Keratinocyte (primary cell): ENCODE measurements around the gene PRKAR2B.

Source experiments
- CTCF ChIP-seq, 3 experiments: IDR thresholded peaks in 1 of 3; conservative IDR thresholded peaks in 1 of 3; optimal IDR thresholded peaks in 1 of 3; 2 replicates in 2 of 3; 3 replicates in 1 of 3; pipeline versions ENCODE3 to v1.5.1; 2011; ENCODE audit warnings: low read length in 3 of 3, mild to moderate bottlenecking in 3 of 3, moderate library complexity in 2 of 3, control low read depth in 1 of 3, inconsistent platforms in 1 of 3; ENCODE audit not compliant: insufficient read depth in 2 of 3; ENCODE audit errors: extremely low read depth in 1 of 3
- EZH2 ChIP-seq: IDR thresholded peaks from one replicate; pipeline ENCODE4 v1.6.1; 2012; ENCODE audit warnings: inconsistent platforms, mild to moderate bottlenecking, low read length, moderate library complexity

DNA sequence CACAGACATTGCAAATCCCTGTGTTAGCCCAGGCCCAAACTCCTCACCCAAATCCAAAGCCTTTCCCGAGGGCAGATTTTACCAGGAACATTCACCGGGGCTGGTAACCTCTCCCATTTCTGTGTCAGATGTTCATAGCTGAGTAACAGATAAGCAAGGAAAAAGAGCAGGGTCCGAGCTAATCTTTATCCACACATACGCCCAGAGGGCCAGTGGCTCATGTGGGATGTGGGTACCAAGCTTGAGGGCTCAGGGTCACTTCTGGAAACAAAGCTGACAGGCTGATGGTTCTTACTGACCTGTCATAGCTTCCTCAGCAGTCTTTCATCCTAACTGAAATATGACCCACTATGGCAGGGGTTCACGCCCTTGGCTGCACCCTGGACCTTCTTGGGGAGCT lies 164.1 kb downstream of the PRKAR2B start:
- TF ChIP-seq CTCF (optimal IDR thresholded peaks at IDR 0.05 in 1 of 3, IDR thresholded peaks at IDR 0.05 in 1 of 3, conservative IDR thresholded peaks at IDR 0.05 in 1 of 3; ENCODE audit: extremely low read depth in 1 of 3, insufficient read depth in 2 of 3, low read length in 3 of 3), result no peak
- TF ChIP-seq EZH2, result no peak
